HG03558 (cell line): ENCODE measurements around the gene FMN2.

Experiments used
- ATAC-seq: cut with Tn5 transposase; IDR thresholded peaks from one replicate; pipeline ENCODE4 v1.9.1; 2021; ENCODE audit warnings: moderate number of reproducible peaks; ENCODE audit not compliant: unreplicated experiment; ENCODE audit errors: extremely low read depth

FMN2 gene

DNA sequence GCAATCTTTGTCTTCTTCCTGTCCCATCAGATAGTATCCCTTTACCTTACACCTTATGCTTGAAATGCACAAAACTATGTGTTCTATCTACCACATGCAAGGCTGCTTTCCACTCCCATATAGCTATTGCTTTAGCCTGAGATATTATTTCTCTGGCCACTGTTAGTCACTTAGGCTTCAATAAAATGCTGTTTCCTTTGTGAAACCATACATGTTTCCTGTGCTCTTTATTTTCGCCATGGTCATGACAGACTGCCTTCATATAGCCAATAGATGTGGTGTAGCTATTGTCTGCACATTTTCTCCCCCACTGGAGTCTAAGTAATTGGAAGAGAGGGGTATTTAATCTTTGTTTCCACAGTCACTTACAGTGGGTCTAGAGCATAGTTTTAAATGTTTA is 411.9 kb downstream of the FMN2 start:
- no peak for ATAC-seq

DNA sequence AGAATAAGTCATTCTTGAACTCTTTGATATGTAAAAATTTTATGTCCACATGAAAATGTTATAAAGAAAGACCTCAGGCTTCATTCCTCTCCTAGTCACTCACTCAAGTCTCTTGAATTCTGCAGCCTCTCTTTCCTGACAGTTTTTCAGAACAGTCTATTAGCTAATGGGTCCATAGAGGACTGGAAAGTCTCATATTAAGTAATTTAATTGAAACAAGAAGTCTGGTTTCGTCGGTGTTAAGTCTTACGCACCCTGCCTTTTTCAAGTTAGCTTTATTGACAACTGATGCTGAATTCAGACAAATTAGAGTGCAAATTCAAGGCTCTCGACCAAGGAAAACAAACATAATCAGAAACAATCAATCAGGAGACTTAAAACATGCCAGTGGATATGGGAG is 414.5 kb downstream of the FMN2 start:
- ATAC-seq = no peak

DNA sequence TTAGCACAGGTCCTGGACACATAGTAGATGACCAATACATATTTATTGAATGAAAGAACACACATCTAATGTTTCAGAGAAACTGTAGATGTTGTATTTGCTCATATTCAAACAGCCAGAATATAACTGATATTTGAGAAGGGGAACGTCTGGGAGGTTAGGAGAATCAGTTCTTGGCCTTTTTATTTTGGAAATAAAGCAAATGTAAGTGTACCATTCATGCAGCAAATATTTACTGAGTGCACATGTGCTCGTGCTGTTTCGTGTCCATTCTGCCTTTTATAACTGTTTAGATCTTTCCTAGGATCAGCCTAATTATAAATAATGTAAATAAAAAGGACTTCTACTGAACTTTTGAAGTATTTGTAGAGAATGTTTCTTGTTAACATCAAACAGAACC is 416.5 kb downstream of the FMN2 start:
- no peak for ATAC-seq

DNA sequence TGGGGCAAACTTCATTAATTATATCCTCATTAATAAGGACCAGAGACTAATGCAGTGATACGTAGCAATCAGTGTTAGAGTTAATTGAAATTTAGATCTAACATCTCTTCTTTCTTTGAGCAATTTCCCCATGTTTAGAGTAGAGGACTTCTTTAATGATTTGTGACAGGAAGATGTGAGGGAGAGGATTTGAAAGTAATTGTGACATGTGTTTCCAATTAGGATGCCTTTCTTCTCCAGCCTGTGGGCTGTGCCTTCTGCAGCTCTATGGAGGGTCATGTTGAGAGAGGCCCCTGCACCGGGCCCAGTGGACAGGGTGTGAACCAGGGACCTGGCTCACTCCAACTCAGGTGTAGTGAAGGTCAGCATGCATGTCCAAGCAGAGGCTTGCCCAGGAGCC is 417.3 kb downstream of the FMN2 start:
- ATAC-seq = no peak

DNA sequence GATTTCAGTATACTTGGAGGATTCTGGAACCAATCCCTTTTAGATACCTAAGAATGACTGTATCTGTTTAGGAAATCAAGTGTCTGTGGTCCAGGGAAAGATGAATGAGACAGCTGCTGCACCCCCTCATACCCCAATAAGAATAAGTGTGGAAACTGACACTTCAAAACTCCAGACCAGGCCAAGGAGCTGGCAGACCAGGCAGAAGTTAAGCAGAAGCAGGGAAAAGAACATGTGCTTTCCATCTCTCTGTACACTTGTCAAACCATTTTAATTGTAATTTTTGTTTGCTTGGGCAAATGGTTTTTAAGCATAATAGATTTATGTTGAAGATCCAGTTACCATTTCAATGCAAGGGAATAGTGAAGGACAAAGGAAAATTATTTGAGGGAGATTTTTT is 420.1 kb downstream of the FMN2 start:
- no peak for ATAC-seq

DNA sequence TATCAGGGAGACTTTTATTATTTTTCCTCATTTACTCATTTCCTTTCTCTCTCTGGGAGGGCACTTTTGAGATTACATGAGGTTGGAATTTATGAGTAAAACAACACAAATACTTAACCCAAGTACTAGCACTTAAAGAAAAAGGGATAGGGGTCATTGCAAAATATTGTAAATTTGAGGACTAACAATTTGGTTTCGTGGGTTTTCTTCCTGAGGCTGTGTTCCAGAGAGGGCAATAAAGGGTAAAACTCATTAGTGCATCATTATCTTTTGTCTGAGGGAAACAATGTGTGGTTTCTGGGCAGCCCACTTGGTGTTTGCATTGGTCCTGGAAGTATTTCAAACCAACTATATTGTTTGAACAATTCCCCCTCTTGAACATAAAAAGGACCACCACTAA is 423.8 kb downstream of the FMN2 start:
- ATAC-seq = no peak

DNA sequence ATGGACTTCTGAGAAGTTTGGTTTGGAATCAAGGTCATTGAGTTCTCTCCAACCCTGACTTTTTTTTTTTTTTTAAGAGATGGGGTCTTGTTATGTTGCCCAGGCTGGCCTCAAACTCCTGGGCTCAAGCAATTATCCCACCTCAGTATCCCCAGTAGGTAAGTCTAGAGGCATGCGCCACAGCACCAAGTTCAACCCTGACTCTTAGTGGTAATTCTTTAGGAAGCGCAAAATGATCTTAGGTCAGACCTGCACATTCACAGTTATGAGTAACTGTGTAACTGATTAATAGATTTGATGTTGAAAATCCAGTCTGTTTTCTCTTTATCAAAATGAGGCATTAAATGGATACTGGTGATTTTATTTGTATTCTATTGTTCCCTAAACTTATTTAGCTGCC is 424.4 kb downstream of the FMN2 start:
- no peak for ATAC-seq

DNA sequence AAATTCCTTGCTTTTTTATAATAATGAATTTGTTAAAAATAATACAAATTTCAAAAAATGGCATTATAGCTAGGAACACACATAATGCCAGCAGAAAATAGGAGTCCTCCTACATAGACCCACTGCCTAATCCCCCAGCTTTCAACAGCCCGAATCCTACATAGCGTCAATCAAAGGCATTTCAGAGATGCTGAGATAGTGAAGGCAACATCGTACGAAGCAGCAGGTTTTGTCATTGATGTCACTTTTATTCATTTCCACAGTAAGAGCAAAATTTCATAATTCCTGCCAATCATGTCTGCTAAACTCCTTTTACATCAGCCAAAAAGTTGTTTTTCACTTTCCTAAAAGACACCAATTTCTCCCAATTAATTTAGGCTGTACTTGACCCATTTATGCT is 426.2 kb downstream of the FMN2 start:
- ATAC-seq = no peak

DNA sequence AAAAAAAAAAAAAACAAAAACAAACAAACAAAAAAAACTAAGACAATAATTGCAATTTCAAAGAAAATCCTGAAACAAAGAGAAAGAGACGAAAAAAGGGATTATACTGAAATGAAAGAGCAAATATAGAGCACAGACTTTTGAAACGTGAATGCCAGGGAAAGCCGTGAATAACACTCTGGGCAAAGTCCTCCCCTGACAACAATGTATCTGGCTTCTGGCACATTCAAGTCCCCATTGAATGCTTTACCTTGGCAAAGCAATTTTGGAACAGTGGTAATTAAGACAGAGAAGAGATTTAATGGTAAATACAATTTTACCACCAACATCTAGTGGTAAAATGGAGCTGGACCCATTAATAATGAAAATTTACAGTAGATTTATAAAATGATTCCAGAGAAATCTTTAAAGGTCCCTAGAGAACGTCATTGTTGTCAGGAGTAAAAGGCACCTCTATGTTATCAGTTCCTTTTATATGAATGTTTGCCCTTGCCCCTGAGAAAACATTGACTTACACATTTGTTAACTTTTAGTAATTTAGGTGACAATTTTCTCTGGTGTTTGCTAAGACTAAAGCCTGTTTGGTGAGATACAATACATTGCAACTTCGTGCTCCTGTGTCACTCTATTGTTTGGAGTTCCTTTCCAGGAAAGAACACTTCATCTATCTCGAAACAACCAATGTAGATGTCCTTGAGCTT is 430.6 kb downstream of the FMN2 start:
- ATAC-seq = no peak

DNA sequence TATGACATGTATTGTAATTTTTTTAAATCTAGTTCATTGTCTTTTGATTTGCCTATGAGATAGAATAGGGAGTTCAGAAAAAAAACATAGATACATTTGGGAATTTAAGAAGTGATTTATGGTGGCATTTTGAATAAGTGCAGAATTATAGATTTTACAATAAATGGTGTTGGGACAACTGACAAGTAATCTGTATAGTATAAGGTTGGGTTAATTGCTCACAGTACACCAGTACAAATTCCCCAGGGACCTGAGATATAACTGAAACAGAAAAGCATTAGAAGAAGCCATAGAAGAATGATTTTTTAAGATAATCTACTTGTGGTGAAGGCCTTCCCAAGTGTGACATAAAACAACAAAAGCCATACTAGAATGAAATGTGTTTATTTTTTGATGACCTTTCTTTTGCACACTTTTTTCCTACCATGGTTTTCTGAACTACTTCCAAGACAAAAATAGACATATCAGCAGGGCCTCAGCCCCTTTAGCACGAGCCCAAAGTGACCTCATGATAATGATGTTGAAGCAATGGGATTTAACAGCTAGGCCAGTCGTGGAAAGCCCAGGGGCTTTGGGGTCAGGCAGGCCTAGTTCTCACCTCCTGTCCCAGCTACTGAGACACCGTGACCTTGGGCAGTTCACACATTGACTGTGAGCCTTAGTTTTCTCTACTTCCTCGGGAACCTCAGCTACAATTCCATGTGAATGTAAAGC is 432.8 kb downstream of the FMN2 start:
- no peak for ATAC-seq
